Measurements from ENCODE around the gene CEPT1. TPM values are rescaled to one million over a fixed set of nuclear protein-coding genes. Genes with fewer than 3 reads are reported as not detected.

Gene CEPT1
- total RNA-seq, 1 donor from 2014 or later, result 58.3 TPM

DNA sequence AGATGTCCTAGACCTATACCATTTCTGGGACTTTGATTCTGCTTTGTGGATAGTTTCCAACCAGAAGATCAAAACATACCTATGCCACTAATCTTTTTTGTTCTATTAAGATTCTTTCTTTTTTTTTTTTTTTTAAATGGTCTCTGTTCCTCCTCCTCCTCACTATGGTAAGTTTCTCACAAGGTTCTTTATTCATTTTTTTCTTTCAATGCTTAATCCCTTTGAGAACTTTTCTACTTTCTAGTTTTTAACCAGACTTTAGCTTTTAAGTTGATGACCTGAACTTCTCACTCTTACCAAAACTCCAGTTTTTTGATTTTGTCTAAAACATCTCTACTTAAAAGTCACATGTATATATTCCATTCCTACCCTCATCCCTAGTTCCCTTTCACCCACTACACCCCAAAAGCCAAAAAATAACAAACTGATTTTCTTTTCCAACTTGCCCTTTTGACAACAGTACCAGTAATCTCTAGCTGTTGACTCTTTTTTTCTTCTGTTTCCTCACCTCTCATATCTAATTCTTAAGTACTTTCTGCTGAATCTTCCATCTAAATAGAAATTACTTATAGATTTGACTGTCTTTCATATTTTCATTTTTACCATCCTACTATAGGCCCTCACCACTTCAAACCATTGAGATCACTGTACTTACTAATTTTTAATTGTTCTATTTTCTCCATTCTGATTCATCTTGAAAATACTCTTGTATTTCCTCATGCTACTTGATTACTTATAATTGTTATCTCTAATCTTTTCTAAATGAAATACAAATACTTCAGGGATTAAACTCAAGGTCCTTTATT is 6.1 kb downstream of the CEPT1 start:
- DNase-seq (ENCODE audit: low spot score), result no peak

DNA sequence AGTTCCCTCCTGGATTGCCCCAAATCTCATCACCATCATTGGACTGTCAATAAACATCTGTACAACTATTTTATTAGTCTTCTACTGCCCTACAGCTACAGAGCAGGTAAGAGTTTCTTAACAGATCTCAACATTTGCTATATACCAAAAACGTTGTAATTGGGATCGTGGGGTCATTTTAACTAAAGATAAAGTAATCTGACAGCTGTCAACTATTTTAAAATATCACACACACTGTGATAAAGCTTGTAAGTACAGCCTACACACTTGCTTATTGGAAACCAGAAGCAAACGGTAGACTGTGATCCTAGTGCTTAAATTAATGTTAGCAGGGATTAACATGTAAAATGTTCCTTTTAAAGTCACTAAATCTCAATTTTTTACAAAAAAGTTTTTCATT is 7.9 kb downstream of the CEPT1 start:
- no peak for DNase-seq (ENCODE audit: low spot score)

DNA sequence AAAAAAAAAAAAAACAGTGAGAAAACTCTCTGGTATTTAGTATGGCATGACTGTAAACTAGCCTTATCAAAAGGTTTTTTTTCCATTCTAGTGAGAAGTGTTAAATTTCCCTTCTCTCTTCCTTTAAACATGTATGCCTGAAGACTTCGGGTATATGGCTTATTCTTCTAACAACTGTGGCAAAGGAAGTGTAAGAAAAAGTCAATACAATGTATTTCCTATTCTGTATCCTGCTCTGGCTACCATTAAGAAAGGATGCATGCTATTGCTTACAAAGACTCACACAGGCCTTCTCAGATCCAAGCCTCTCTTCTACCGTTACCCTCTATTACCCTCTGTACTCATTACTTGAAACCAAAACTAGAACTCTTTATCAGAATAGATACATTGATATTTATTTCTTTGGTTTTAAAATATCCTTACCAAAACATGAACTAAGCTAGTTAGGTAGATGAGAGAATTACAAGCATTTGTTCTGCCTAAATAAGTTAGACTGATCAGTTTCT is 8.4 kb downstream of the CEPT1 start:
- DNase-seq (ENCODE audit: low spot score), result no peak

DNA sequence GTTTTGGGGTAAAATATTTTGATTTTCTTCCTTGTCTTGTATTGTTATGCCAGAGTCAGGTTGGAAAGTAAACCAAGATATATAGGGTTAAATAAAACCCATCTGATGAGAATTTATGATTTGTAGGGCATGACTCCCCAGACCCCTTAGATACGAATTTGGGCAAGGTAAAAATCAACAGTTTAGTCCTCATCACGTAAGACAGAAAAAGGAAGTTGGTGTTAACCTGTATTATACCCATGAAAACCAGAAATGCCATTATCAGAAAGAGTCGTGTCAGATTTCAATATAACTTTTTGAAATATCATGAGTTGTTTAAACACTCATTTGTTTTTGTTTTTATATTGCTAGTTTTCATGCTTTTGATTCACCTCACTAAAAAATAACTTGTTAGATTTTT is 11.8 kb downstream of the CEPT1 start:
- no peak for DNase-seq (ENCODE audit: low spot score)

DNA sequence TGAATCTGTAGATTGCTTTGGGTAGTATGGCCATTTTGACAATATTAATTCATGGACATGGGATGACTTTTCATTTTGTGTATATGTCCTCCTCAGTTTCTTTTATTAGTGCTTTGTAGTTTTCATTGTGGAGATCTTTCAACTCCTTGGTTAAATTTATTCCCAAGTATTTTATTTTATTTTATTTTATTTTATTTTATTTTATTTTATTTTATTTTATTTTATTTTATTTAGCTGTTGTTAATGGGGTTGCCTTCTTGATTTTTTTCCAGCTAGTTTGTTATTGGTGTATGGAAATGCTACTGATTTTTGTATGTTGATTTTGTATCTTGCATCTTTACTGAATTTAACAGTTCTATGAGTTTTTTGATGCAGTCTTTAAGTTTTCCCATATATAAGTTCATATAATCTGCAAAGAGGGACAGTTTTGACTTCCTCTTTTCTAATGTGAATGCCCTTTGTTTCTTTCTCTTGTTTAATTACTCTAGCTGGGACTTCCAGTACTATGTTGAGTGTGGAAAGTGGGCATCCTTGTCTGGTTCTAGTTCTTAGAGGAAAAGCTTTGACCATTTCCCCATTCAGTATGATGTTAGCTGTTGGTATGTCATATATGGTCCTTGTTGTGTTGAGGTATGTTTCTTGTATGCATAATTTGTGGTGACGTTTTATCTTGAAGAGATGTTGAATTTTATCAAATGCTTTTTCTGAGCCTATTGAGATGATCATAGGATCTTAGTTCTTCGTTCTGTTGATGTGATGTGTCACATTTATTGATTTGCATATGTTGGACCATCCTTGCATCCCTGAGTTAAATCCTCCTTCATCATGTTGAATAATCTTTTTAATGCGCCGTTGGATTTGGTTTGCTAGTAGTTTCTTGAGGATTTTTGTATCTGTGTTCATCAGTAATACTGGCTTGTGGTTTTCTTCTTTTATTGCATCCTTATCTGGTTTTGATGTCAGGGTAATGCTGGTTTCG is 14.3 kb downstream of the CEPT1 start:
- DNase-seq (ENCODE audit: low spot score), result peak; percentile 28

DNA sequence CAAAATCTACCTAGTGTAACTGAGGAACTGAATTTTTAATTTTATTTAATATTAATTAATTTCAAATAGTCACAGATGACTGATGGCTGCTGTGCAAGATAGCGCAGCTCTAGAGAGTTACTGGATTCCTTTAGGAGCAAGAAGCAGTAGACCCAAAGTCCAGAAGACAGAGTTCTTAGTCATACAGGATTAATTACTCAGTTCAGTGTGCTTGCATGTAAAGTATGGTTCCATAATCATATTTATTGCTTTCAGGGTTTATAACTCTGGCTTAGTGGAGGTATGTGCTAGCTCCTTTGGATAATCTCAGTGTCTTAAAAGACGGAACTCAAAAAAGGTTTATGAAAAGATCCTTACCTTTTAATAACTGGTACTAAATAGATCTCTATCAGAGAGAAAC is 17.4 kb downstream of the CEPT1 start:
- no peak for DNase-seq (ENCODE audit: low spot score)

DNA sequence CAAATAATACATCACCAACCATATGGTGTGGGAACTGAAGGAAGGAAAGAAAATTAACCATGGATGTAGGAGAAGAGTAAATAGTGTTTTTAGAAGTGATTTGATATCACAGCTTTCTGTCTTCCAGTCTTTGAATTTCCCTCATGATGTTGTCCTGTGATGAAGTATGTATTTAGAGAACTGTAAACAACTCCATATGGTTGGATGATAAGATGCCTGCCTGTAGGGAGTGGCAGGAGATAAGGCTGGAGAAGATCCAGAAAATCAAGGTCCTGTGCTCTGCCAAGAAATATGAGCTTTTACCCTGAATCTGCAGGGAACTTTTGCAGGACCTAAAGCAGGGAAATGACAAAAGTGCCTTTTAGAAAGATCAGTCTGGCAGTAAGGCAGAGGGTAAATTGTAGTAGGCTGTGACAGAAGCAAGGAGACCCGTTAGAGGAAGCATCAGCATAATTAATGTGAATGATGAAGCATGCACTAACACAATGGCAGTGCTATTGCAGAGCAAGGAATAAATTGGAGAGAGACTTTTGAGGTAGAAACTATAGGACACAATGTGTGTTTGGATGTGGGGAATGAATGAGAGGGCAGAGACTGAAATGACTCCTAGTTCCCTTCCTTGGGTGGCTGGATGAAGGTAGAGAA is 21.9 kb downstream of the CEPT1 start:
- DNase-seq (ENCODE audit: low spot score), result peak; percentile 11

DNA sequence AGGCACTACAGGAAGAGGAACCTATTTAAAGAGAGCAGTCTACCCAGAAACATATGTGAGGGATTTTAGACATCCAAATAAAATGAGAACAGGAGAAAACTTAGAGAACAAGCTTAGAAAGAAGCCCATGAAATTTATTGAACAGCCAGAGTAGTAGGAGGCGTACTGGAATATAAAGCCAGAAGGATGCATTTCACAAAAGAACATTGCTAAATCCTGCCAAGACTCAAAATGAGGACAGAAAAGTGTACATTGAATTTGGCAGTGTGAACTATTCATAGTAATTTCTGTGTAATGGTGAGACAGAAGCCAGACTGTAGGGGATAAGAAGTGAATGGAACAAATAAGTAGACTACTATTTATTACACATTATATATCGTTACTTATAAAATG is 22.5 kb downstream of the CEPT1 start:
- DNase-seq (ENCODE audit: low spot score), result peak; percentile 15

DNA sequence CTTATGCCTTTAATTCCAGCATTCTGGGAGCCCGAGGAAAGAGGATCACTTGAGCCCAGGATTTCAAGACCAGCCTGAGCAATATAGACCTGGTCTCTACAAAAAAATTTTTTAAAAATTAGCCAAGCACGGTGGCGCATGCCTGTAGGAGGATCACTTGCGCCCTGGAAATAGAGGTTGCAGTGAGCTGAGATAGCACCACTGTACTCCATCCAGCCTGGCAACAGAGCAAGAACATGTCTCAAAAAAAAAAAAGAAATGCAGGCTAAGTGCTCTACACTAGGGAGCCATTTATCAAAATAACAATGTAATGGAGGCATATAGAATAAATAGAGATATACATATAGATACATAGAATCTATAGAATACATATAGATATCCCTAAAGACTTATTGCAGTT is 23.3 kb downstream of the CEPT1 start:
- no peak for DNase-seq (ENCODE audit: low spot score)

DNA sequence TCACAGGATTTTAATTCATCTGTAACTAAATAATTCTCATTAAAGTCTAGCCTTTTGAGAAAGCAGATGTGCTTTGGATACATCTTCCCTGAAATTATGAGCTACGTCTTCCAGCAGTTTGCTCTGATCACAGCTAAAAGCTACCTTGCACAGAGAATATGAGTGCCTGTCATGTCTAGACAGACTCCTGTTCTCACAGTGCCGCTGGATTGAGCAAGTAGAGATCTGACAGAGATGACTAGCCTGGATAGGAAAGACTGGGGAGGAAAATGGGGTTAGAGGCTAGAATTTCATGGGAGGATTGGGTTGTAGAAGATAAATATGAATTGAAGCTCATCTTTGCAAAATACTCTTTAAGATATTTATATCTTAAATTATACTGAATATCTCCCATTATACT is 24.1 kb downstream of the CEPT1 start:
- no peak for DNase-seq (ENCODE audit: low spot score)

DNA sequence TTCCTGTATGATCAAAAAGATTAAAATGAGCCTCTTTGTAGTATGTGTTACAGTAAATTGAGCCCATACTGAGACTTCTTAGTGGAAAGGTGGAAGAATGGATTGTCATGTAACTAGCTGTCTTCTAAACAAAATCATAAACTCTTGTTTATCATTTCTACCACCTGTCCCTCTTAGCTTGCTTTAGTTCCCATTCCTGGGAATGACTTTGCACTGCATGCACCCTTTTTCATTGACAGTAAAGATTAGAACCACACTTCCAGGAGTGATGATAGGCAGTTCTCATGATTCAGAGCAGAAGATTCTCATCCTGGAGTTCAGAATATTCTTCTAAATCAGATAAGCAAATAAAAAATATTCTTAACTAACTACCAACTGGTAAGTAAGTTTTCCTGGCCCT is 32.4 kb downstream of the CEPT1 start:
- no peak for DNase-seq (ENCODE audit: low spot score)

DNA sequence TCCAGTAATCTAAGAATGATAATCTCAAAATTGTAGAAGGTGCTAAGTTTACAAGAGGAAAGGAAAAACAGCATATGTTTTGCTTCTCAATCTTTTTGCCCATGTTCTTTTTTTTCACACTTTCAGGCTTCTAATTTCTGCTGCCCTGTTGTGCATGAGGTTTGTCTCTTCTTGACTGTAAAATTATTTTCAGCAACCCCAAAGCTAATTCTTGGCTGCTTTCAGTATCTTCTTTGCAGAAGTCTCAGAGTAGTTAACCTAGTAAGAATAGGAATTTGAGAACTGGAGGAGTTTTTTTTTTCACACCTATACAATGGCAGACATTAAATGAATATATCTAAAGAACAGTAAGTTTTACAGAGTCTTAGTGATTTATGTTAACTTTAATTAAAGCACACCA is 34.0 kb downstream of the CEPT1 start:
- DNase-seq (ENCODE audit: low spot score), result no peak

DNA sequence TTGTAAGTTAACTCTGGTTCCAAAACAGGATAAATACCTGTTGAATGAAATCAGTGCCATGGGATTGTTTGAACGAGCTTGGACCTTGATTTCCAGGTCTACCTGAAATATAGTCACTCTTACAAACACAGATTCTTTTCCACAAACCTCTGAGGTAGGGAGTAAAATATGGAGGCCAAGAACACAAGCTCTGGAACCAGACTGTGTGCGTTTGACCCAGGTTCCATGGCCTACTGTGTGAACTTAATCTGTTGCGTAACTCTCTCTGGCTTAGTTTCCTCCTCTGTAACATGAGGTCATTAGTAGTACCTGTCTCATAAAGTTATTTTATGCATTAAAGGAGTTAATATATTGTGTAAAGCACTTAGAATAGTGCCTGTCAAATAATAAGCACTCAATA is 35.3 kb downstream of the CEPT1 start:
- DNase-seq (ENCODE audit: low spot score), result no peak

DNA sequence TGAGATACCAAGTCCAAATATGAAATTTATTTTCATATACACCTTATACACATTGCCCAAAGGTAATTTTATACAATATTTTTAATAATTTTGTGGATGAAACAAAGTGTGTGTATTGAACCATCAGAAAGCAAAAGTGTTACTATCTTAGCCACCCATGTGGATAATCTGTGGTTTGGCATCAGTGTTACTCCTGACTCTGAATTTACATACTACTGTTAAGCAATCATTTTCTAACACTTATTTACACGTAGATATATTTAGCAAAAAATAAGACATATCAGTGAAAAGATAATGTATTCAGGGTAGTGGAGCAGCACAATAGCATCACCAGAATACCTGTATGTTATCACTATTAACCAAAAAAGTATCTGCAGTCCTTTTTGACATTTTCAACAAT is 36.7 kb downstream of the CEPT1 start:
- no peak for DNase-seq (ENCODE audit: low spot score)

DNA sequence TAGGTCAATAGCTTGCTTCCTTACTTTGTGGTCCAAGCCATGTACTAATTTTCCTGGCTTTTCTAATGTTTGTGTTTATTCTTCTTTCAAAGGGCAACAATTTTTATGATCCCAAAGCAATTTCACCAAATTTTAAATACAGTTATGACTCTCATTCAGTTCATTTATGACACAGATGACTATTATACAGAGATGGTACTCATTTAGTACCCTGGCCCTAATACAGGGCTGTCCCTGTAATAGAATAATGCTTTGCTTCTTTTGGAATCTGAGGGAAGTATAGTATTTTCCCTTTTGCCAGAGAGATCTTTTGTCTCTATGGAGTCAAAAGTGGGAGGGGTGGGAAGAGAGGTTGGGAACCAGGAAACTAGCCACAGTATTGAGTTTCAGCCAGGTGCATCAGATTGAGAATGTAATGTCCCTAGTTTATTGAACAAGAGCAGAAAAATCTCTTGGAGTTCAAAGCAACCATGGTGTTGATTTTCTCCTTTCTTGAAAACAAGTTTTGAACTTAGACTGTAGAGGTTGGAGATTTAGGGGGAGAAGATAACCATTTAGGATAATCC is 40.0 kb downstream of the CEPT1 start:
- DNase-seq (ENCODE audit: low spot score), result no peak

DNA sequence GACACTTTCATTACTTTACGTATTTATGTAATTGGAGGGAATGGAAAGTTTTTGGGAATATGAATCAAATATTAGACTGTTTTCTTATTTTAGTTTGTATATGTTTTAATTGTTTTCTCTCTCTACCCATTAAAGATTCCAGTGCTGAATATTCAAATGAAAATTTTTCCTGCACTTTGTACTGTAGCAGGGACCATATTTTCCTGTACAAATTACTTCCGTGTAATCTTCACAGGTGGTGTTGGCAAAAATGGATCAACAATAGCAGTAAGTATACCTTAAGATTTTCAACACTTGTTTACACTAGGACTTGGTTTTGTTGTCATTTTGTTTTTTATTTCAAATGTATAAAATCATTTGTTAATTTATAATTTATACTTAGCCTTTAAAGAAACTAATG is 42.0 kb downstream of the CEPT1 start:
- no peak for DNase-seq (ENCODE audit: low spot score)

DNA sequence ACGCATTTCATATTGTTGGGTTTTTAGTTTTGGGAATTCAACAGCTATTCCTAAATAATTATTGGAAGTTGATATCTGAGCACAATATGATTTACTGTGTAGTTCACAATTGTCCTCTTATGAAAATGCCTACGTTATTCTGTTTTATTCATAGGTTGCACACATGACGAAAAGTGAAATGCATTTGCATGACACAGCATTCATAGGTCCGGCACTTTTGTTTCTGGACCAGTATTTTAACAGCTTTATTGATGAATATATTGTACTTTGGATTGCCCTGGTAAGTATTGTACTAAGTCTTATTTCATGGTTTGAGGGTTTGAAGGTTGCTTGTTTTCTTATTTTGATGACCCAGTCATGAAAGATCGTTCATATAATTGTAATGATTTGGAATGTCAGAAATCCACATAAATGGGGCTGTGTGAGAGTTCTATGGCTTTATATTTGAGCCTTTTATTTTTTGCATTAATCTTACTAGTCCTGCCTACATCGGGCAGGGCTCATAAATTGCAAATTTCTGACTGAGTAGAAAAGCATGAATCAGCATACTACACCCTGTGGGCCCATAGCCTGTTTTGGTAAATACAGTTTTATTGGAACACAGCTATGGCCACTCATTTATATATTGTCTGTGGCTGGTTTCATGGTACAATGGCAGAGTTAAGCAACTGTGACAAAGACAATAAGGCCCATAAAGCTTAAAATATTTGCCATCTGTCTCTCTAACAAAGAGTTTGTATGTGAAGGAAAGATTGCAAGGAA is 43.5 kb downstream of the CEPT1 start:
- no peak for DNase-seq (ENCODE audit: low spot score)

DNA sequence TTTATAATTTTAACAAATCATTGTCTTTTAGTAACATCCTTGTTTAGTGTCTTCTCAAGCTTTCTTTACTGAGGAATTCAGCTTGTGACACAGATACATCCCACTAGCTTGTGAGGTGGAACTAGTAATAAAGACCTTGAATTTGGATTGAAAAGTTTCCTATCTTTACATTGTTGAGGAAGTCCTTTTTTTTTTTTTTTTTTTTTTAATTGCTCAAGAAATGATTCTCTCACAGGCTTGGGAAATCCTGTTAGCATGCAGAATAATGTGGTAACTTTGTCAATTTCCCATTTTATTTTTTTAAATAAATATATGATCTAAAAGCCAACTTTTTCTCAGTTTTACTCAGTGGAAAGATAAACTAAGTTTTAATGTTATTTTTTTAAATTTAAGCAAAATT is 44.6 kb downstream of the CEPT1 start:
- no peak for DNase-seq (ENCODE audit: low spot score)

DNA sequence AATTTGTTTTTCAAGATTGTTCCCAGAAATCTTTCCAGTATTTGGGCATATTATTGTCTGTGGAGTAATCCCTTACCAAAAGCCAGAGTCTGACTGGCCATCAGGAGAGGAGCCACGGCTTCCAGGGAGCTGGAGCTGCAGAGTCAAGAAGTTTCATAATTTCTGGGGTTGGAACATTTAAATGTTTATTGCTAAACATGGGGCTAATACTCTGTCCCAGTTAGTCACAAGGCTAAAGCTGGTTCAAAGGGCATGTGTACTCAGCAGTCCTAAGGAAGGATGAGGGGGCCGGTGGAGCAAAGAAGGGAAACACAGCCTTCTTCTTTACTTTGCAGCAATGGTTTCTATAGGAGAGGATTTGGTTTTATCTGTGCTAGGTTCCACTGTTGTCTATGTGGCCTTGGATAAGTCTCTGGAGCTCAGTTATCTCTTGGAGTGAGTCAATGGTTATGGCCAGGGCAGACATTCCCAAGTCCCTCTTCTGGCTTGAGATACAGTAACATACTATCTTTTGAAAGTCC is 51.0 kb downstream of the CEPT1 start:
- DNase-seq (ENCODE audit: low spot score), result peak; percentile 21

DNA sequence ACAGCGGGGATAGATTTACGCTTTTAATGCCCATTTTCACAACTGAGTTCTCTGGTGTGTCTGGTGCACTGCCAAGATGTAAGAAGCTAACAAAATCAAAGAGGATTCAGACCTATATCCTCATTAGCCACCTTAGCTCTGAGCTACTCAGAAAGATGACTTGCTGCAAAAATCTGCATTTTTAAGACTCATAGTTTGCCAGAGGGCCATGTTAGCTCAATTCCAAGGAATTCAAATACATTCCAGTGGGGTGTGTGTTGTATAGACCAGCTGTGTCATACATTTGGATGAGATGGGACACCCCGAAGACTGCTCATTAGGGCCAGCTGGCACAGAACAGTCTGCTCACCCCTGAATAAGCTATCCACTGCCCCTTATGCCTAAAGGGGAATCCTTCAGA is 51.5 kb downstream of the CEPT1 start:
- DNase-seq (ENCODE audit: low spot score), result peak; percentile 14

DNA sequence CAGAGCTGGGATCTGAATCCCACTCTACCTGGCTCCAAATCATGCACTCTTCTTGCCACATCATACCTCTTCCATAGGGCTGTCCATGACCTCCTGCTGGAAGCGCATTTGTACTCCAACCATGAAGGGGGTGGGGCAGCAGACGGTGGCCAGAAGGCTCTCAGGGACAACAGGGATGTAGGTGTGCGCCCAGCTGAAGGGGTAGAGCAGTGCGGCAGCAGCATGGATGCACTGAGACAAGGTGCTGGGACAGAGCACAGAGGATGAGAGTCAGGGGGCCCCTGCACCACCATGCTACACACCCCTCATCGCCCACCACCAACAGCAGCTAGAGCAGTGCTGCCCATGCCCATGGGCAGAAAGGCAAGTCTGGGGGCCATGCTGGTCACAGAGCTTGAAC is 52.1 kb downstream of the CEPT1 start:
- no peak for DNase-seq (ENCODE audit: low spot score)

Data from umbilical cord (tissue), 2 donors.